ENCODE data around the gene PPP1R2. TPM values are rescaled to one million over a fixed set of nuclear protein-coding genes. Genes with fewer than 3 reads are reported as not detected.

PPP1R2 gene
- total and polyA plus RNA-seq, 2 of the 13 experiments (the other 11 are each of a cell fraction or from before 2014, with no cell fraction given): 36.5 to 86.5 TPM

- TF ChIP-seq SATB2 (CRISPR knock-in tag; IDR thresholded peaks at IDR 0.05) (0 out of 2 replicates have a peak, but pooled peaks have one; percentile 51), ZNF766 (CRISPR knock-in tag; IDR thresholded peaks at IDR 0.05; ENCODE audit: borderline replicate concordance) (peak; percentile 55; the same call in 1 of the 2 replicates), SNAPC4 (CRISPR knock-in tag; IDR thresholded peaks at IDR 0.05) (no peak), ZBTB14 (CRISPR knock-in tag; IDR thresholded peaks at IDR 0.05) (no peak), HNRNPK (IDR thresholded peaks at IDR 0.05; ENCODE audit: low read depth, low read length, poor library complexity, severe bottlenecking) (no peak), CBX2 (IDR thresholded peaks at IDR 0.05; ENCODE audit: low read depth, low read length) (no peak), CBX2 (CRISPR knock-in tag; IDR thresholded peaks at IDR 0.05; ENCODE audit: low read depth) (no peak), ELF1 (CRISPR knock-in tag; IDR thresholded peaks at IDR 0.05) (peak; percentile 50; the same call in 1 of the 2 replicates), RXRA (CRISPR knock-in tag; IDR thresholded peaks at IDR 0.05) (no peak), KDM5B (CRISPR knock-in tag; IDR thresholded peaks at IDR 0.05; ENCODE audit: borderline replicate concordance) (peak; percentile 56; the same call in 1 of the 2 replicates), ZNF446 (CRISPR knock-in tag; IDR thresholded peaks at IDR 0.05) (no peak)
- TF ChIP-seq, protein P1, sequence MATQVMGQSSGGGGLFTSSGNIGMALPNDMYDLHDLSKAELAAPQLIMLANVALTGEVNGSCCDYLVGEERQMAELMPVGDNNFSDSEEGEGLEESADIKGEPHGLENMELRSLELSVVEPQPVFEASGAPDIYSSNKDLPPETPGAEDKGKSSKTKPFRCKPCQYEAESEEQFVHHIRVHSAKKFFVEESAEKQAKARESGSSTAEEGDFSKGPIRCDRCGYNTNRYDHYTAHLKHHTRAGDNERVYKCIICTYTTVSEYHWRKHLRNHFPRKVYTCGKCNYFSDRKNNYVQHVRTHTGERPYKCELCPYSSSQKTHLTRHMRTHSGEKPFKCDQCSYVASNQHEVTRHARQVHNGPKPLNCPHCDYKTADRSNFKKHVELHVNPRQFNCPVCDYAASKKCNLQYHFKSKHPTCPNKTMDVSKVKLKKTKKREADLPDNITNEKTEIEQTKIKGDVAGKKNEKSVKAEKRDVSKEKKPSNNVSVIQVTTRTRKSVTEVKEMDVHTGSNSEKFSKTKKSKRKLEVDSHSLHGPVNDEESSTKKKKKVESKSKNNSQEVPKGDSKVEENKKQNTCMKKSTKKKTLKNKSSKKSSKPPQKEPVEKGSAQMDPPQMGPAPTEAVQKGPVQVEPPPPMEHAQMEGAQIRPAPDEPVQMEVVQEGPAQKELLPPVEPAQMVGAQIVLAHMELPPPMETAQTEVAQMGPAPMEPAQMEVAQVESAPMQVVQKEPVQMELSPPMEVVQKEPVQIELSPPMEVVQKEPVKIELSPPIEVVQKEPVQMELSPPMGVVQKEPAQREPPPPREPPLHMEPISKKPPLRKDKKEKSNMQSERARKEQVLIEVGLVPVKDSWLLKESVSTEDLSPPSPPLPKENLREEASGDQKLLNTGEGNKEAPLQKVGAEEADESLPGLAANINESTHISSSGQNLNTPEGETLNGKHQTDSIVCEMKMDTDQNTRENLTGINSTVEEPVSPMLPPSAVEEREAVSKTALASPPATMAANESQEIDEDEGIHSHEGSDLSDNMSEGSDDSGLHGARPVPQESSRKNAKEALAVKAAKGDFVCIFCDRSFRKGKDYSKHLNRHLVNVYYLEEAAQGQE (IDR thresholded peaks at IDR 0.05; ENCODE audit: borderline replicate concordance in 1 of 2, low read depth in 1 of 2, low read length in 2 of 2): no peak
- TF ChIP-seq, protein P2, sequence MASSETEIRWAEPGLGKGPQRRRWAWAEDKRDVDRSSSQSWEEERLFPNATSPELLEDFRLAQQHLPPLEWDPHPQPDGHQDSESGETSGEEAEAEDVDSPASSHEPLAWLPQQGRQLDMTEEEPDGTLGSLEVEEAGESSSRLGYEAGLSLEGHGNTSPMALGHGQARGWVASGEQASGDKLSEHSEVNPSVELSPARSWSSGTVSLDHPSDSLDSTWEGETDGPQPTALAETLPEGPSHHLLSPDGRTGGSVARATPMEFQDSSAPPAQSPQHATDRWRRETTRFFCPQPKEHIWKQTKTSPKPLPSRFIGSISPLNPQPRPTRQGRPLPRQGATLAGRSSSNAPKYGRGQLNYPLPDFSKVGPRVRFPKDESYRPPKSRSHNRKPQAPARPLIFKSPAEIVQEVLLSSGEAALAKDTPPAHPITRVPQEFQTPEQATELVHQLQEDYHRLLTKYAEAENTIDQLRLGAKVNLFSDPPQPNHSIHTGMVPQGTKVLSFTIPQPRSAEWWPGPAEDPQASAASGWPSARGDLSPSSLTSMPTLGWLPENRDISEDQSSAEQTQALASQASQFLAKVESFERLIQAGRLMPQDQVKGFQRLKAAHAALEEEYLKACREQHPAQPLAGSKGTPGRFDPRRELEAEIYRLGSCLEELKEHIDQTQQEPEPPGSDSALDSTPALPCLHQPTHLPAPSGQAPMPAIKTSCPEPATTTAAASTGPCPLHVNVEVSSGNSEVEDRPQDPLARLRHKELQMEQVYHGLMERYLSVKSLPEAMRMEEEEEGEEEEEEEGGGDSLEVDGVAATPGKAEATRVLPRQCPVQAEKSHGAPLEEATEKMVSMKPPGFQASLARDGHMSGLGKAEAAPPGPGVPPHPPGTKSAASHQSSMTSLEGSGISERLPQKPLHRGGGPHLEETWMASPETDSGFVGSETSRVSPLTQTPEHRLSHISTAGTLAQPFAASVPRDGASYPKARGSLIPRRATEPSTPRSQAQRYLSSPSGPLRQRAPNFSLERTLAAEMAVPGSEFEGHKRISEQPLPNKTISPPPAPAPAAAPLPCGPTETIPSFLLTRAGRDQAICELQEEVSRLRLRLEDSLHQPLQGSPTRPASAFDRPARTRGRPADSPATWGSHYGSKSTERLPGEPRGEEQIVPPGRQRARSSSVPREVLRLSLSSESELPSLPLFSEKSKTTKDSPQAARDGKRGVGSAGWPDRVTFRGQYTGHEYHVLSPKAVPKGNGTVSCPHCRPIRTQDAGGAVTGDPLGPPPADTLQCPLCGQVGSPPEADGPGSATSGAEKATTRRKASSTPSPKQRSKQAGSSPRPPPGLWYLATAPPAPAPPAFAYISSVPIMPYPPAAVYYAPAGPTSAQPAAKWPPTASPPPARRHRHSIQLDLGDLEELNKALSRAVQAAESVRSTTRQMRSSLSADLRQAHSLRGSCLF (CRISPR knock-in tag; IDR thresholded peaks at IDR 0.05; ENCODE audit: borderline replicate concordance): 0 out of 2 replicates have a peak, but pooled peaks have one; percentile 37
These were observed 6.9 kb upstream of the PPP1R2 start (continued) for GRCh38 chr3:195549931-195550519.
